HG02973 (cell line): ENCODE data around the gene ANKRA2.

Experiments
- ATAC-seq: cut with Tn5 transposase; IDR thresholded peaks from one replicate; pipeline ENCODE4 v1.9.1; 2021; ENCODE audit warnings: moderate library complexity; ENCODE audit not compliant: unreplicated experiment

The ANKRA2 gene

DNA sequence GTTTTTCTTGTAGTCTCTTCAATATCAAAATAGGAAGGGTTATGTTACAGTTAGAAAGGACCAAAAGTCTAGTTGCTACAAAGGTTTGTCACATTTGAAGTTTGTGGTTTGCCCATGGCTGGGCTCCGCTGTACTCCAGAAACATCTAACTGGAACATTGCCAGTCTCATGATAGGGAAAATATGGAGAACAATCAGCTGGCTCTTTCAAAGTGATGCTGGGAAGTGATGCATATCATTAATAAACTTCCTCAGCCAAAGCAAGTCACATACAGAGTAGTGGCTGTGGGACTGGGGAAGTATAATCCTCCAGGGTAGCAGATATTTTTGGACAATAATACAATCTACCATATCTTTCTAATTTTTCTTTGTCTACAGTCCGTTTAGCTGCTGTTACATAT lies 58.4 kb downstream of the ANKRA2 start:
- ATAC-seq = no peak

DNA sequence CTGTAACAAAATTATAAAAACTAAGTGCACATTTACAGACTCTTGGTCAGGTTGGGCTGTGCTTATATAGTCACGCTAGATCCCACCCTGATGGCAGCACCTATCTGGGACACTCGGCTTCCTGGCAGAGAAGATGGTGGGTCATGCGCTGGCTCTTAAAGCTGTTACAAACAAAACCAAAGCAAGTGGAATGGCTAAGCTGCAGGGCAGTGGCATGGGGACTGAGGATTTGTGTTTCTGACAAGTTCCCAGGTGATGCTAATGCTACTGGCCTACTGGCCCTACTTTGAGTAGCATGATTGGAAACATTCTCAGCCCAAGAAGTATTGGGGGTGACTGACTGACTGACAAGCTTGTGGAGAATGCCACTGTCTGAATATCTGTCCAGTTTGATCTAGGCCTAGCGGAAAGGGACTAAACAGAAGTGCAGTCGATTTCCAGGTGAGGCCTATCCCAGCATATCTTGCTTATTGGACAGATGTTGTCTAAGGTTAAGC lies 58.9 kb downstream of the ANKRA2 start:
- ATAC-seq = no peak
